ENCODE data around the gene TNC.

DNA sequence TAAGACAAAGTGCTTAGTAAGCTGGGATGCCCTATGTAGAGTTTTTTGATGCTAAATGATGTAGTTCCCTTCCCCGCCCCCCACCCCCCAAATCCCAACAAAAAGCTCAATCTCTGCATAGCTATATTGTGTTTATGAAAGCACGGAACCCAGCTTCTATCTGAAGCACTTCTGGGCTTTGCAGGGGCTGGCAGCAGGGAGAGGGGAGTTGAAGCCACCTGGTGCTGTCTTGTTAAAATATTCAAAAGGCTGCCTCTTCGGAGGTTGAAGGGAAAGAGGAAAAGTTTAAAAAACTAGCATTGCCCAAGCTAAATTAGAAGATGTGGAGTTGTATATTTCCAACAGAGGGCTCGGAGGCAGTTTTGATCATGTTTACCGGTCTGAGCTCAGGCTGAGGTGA, 5.0 kb upstream of the TNC start:
- TF ChIP-seq EZH2 (IDR thresholded peaks at IDR 0.05; ENCODE audit: borderline replicate concordance, low read length) = no peak
- TF ChIP-seq, protein P1, sequence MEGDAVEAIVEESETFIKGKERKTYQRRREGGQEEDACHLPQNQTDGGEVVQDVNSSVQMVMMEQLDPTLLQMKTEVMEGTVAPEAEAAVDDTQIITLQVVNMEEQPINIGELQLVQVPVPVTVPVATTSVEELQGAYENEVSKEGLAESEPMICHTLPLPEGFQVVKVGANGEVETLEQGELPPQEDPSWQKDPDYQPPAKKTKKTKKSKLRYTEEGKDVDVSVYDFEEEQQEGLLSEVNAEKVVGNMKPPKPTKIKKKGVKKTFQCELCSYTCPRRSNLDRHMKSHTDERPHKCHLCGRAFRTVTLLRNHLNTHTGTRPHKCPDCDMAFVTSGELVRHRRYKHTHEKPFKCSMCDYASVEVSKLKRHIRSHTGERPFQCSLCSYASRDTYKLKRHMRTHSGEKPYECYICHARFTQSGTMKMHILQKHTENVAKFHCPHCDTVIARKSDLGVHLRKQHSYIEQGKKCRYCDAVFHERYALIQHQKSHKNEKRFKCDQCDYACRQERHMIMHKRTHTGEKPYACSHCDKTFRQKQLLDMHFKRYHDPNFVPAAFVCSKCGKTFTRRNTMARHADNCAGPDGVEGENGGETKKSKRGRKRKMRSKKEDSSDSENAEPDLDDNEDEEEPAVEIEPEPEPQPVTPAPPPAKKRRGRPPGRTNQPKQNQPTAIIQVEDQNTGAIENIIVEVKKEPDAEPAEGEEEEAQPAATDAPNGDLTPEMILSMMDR (conservative IDR thresholded peaks at IDR 0.05 in 1 of 2, IDR thresholded peaks at IDR 0.05 in 1 of 2; ENCODE audit: extremely low read depth in 1 of 2, insufficient read depth in 1 of 2, low read depth in 1 of 2, low read length in 2 of 2) = no peak

Measured in mammary epithelial cell (primary cell).